HG02840 (cell line): ENCODE data around the gene MAD1L1.

ENCODE experiments used
- ATAC-seq: cut with Tn5 transposase; IDR thresholded peaks from one replicate; pipeline ENCODE4 v1.9.1; 2021; ENCODE audit warnings: mild to moderate bottlenecking, moderate library complexity, moderate number of reproducible peaks; ENCODE audit not compliant: unreplicated experiment, low FRiP score

Gene MAD1L1

DNA sequence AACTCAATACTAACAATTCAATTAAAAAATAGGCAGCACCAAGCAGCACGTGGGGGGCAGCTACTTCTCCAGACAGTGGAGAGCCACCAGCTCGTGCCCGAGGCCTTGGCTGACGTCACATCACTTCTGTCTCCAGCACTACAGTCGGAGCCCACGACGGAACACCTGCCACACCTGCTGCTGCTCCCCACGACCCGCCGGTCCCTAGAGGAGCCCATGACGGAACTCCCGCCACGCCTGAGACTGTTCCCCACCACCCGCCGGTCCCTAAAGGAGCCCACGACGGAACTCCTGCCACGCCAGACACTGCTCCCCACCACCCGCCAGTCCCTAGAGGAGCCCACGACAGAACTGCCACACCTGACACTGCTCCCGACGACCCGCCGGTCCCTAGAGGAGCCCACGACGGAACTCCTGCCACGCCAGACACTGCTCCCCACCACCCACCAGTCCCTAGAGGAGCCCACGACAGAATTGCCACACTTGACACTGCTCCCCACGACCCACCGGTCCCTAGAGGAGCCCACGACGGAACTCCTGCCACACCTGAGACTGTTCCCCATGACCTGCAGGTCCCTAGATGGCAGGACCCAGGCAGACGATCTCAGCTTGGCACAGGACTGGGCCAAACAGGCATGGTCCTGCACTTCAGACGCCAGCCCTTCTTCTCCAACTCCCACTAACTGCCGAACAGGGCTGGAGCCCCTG lies 304.7 kb downstream of the MAD1L1 start:
- ATAC-seq, result no peak

DNA sequence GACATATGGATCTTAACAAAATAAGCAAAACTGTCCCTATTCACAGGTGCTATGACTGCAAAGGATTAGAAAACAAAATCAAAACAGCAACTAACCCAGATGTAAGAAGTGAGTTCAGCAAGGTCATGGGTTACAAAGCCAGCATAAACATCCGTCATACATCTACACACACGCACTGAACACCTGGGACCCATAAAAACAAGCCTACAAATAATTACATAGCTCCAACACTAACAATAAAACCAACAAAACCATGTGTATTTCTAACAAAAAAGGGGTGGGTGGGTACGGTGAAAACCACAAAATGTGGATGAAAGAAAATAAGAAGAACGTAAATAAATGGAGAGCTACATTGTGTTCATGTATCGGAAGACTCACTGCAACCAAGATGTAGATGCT lies 305.8 kb downstream of the MAD1L1 start:
- ATAC-seq, result no peak

- no peak for ATAC-seq
Measured at GRCh38 chr7:1925973-1926907, 306.5 kb downstream of the MAD1L1 start.

DNA sequence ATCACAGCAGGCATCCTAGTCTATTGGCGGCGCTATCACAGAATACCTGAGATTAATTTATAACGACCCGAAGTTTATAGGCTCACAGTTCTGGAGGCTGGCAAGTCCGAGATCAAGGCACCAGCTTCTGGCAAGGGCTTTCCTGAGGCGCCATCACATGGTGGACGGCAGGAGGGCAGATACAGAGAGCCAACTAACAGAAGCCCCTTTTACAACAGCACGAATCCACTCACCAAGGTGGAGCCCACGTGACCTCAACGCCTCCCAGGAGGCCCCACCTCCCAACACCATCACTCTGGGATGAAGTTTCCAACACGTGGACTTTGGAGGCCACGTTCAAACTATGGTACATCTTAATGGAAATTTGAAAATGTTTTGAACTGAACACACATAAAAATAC lies 307.4 kb downstream of the MAD1L1 start:
- no peak for ATAC-seq

DNA sequence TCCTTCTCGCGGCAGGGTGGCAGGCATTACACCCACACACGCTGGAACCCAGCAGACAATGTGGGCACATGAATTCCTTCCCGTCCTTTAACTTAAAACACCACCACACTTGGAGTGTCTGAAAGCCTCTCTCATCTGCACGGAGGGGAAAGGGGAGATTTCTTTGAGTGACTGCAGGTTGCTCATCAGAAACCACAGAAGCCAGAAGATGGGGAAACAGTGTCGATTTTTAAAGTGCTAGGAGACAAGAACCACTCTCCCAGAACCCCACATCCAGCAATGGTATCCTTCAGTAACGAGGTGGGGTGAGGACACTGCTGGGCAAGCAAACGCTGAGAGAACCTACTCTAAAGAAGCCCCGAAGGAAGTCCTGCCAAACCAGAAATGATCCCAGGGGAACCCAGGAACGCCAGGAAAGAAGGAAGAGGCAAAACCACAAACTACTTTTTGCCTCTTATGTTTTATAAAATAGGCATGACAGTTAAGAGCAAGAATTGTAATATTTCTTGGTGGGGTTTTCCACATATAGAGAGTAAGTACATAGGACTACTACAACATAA lies 308.4 kb downstream of the MAD1L1 start:
- no peak for ATAC-seq

DNA sequence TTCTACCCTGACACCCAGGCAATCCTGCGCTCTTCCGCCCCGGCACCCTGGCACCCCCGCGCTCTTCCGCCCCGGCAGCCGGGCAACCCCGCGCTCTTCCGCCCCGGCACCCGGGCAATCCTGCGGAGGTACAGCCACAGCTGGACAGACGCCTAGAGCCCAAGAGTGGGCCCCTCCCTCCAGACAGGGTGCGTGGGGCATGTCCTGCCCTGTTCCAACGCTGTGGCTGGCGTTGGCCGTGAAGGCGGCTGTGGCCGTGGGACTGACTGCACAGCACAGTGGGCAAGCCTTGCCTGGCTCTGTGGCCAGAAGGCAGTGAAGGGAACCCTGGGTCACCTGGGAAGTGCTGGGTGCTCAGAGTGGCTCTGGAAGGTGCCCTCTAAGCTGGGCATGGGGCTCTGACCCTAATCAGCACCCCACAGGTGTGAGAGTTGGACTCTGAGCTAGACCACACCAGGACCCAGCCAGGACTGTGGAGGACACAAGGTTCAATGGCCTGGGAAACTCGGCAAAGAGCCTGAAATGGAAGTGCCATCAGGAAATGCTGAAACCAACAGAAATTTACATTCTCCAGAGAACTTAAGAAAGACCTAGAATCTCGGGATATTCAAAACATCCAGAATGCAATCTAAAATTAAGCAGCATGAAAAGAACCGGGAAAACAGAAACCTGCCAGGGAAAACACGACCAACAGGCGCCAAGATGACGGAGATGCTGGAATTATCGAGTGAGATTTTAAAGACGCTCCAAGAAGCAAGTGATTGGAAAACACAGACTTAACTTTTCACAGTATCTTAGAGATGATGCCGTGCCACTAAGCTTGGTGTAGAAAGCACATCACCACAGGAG lies 309.1 kb downstream of the MAD1L1 start:
- ATAC-seq, result no peak

DNA sequence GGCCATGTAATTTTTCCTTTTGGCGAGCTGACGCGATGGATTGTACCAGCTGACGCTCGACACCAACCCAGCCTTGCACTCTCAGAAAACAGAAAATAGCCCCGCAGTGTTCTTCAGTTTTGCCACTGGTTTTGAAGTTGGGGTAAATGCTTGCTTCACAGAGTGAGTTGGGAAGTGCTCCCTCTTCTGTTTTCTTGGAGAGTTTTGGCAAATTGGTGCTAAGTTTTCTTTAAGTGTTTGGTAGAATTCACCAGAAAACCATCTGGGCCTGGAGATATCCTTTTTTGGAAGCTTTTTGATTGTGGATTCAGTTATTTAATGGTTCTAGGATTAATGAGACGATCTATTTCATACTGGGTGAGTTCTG lies 309.9 kb downstream of the MAD1L1 start:
- ATAC-seq, result no peak

DNA sequence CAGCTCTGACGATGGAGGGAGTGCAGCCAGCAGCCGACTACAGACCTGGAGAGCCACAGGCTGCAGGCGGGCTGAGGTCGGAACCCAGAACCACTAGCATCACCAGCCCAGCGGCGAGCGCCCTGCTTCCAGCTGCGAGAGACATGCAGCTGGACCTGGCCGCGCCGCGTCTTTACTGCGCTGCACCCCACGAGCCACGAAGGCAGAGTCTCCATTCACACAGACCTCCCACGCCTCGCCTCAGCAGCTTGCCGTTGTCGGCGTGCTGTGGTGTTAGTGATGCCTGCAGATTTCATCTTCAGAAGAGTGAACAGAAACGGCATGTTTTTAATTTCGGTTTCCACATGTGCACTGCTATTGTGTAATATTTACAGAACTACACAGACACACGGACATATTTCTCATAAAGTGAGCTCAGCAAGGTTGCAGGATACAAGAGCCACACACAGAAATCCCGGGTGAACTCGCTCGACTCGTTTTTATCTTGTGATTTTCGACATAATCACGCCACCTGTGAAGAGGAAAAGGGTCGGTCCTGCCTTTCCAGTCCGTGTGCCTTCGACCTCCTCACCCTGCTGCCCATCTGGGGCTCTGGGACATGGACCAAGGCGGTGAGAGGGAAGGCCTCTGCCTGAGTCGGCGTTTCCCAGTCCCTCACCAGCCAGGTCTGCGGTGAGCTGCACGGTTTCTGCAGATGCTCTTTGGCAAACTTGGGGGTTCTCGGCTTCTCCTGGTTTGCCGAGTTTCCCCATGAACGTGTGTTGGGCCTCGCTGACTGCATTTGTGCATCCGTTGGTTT lies 310.5 kb downstream of the MAD1L1 start:
- ATAC-seq, result no peak

DNA sequence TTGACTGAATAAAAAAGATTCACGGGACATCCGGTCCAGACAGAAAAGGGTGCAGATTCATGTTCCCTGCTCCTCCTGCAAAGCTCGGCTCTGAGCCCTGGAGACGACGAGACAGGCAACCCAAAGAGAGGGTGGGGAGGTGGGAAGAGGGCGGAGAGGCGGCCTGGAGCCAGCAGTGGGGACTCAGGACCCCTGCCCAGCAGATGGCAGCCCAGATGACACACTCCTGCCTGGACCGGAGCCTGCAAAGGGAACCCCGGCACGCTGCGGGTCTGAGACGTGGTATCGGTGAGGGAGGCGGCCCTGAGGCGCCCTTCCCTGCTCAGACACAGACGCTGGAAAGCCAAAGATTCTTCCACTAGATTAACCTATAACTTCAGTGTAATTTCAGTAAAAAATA lies 311.9 kb downstream of the MAD1L1 start:
- ATAC-seq, result no peak

DNA sequence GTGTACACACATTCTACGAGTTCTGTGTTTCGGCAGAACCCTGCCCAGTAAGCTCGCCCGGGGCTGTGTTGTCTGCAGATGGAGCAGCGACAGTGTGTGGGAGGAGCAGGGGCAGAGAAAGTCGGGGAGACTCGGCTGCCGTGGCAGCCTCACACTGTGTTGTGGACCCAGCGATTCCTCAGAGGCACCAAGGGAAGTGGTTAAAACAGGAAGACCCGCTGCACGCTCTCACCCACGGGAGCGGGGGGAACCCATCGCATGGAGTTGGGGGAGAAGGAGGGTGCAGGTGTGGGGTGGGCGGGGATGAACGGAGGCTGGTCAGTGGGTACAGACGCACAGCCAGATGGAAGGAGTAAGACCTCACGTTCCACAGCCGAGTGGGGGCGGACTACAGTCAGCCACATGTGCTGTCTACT lies 312.5 kb downstream of the MAD1L1 start:
- ATAC-seq, result no peak

GRCh38 chr7:1919539-1920265 lies 313.0 kb downstream of the MAD1L1 start:
- no peak for ATAC-seq

- ATAC-seq, result no peak
Measured at GRCh38 chr7:1918881-1919525, 313.7 kb downstream of the MAD1L1 start.

DNA sequence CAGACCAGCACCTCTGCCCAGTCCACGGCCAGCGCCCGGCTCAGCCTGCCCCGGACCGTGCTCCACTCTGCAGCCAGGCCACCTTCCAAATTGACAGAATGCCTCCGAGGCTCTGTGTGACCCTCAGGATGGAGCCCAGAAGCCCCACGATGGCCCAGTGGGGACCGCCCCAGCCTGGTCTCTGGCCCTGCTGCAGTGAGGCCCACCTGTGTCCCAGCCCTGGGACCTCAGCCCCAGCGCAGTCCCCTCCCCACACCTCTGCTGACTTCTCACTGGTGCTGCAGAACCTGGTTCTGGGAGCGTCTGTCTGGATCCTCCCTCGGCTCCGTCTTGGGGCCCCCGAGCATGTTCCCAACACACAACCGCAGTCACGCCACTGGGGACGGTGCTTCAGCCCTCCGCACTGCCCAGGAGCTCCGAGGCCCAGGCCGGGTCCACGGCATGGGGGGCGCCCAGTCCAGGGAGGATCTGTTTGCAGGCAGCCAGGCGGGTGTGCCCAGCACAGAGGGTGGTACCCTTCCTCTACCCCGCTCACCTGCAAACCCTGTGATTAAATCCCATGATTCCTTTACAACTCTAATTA lies 314.6 kb downstream of the MAD1L1 start:
- ATAC-seq, result no peak

- no peak for ATAC-seq
Measured at GRCh38 chr7:1917221-1918062, 315.3 kb downstream of the MAD1L1 start.

DNA sequence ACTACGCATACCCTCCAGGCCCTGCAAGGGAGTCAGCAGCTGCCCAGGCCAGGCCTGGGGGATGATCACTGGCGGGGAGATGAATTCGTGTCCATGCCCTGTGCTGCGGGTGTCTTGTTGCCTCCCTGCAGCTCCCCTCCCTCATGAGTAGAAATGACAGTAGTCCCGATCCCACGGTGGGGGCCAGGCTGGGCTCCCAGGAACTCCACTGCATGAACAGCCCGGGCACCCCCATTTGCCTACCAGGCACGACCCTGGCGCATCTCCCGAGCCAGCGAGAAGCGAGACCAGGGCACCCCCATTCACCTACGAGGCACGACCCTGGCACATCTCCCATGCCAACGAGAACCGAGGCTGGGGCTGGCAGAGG lies 316.2 kb downstream of the MAD1L1 start:
- ATAC-seq, result no peak

- ATAC-seq, result no peak
Measured at GRCh38 chr7:1915956-1916600, 316.7 kb downstream of the MAD1L1 start.

GRCh38 chr7:1915326-1915725 lies 317.4 kb downstream of the MAD1L1 start:
- no peak for ATAC-seq
